Stimulated activated CD8-positive, alpha-beta memory T cell treated with anti-CD3 and anti-CD28 coated beads, Interleukin-4, amount 100 ng/mL, for 24 hours (primary cell): ENCODE measurements around the gene CTTNBP2.

Experiments used
- DNase-seq: peaks from one replicate; pipeline ENCODE4 v3.0.0-alpha.2; 2020; ENCODE audit warnings: low read depth

The CTTNBP2 gene

DNA sequence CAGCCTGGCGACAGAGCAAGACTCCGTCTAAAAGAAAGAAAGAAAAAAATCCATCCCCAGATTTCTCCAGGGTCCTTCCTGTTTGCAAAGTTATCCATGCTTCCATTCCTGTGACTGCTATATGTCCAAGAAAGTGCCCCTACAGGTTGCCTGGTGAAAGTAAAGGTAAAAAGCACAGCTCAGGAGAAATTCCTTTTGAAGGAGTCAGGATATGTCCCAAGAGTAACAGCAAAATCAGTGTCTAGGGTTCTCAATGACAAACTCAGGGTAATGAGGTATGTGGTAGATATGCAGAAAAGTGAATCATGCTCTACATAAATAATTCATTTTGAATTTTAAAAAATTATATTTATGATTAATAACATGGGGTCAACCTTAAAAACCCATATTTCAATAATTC lies 91.5 kb downstream of the CTTNBP2 start:
- DNase-seq: no peak

DNA sequence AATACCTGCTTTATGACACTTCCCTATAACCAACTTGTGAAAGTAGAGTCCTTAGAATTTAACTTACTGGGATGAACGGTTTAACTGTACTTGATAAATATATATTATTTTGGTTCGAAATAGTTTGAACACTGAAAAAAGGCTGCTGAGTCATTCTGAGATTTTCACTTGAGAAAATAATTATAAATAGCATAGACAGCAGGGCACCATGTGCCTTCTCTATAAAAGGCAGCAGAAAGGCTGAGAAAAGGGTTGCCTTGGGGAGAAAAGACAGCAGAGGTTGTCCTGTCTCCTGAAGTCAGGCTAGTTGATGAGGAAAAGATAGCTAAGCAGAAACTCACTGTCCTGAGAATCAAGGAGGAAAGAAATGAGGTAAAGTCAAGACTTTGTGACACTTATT lies 92.4 kb downstream of the CTTNBP2 start:
- DNase-seq: no peak

DNA sequence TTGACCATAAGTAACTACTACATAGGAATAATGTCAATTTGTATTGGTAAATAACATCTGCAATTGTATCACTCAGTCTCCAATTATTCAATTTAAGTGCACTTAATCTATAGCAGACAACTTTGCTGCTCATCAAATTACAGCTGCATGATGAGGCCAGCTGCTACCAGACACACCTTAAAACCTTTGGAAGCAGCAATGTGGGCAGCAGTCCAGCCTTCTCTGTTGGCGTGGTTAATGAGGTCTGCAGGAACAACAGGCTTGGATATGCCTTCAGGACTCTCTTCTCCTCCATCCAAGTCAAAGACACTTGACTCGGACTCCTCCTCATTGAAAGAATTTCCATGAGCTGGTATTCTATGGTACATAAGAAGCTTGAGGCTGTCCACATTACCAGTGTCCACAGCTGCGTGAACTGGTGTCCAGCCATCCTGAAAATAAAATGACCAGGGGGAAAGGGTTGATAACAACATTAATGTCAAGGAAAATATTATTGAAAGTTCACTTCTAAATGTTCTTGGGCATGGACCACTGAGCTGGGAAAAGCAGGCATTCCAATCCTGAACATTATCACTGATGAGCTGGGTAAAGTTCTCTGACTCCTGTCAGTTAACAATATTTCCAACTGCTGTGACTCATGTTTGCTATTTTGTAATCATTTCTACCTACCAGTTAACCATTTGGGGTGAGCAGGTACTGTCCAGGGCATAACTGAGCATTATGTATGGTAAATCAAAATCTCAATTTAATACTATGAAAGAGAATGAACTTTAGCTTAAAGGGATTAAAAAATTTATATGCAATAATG lies 95.7 kb downstream of the CTTNBP2 start:
- no peak for DNase-seq

DNA sequence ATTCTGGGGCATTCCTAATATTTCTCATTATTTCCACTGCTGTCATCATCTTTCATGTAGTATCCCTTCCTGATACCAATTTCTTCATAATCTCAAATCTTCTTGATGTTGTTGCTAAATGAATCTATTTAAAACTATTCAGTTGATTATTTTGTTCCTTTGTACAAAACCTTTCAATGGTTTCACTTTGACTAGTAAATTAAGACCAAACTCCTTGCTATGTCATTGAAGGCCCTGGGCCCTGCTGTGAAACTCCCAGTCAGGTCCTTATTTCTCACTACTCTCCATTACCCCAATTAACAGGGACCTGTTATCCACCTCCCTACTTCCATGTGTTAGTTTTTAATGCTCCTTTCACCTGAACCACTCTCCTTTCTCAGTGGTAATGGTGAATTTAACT lies 97.0 kb downstream of the CTTNBP2 start:
- DNase-seq: no peak

DNA sequence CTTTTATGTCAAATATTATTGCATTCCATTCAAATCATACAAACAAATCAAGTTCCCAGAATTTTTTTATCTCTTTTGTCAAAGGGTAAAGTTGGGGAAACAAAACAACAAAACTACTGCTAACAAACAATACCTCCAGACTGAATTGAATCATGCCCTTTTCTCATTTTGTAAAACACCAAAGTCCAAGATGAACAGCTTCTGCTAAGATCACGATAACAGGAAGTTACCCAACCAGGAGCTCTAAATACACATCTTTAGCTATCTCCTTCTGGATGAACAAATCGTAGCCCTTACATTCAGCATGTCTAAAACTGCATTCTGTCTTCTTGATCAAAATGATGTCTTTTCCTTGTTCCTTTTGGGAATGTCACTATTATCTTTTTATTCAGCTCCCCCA lies 97.4 kb downstream of the CTTNBP2 start:
- no peak for DNase-seq

DNA sequence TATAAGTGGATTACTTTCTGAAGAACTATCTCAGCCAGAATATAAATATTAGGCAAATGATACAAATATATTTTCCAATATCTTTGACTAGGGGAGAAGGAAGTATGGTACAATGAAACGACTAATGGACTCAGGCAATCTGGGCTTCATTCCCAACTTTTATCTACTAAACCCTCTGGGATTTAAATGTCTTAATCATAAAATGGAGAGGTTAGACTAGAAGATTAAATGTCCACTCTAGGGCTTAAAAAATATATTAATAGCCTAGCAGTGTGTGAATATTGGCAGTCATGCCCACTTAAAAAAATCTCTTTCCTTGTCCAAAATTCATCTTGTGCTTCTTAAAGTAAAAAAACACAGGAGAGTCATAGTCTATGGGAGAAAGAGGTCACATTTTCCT lies 98.3 kb downstream of the CTTNBP2 start:
- no peak for DNase-seq

DNA sequence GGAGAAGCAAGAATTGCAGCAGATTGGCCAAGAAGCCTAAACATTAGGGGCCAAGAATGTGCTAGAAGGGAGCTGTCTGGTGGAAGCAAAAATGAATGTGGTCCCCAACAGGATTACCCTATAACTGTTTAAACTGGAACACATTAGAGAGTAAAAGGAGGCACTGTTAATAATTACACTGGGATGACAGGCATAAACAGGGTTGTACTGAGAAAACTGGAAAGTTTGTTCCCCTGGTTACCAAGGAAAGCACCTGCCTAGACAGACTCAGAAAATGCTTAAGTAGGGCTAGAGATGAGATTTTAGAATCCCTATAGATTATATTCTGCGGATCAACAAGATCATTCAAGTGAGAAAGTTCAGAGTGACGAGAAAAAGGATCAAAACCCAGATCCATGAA lies 100.8 kb downstream of the CTTNBP2 start:
- DNase-seq: no peak

DNA sequence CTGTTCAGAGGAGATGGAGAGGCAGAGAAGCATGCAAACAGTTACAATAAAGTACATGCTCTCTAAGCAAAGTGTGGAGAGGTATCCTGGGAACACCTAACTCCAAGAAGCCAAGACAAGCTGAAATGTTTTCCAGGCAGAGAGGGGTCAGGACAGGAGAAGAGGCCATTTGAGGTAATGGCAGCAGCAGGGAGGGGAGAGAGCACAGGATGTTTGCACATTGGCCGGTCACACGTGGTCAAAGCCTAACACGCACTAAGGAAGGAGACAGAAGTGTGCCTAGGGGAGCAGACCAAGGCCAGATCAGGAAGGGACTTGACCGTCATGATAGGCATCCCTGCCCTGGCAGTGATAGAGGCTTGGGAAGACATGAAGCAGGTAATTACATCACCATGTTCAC lies 101.5 kb downstream of the CTTNBP2 start:
- DNase-seq: no peak

DNA sequence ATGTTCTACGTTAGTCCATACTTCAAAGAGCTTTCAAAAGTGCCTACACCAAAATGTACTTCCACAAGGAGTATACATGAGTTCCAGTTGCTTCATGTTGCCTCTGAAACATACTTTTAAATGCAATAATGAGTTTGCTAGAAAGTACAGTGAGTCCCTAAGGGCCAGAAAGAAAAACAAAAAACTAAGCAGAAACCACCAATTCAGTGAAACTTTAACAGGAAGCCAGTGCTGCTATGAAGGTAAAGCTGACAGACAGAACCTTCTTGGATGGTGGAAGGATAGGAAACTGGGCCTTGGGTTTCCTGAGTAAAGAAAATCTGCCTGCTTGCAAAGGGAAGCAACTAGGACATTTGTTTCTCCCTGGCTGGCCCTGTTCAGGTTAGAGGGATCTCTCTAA lies 104.2 kb downstream of the CTTNBP2 start:
- no peak for DNase-seq

DNA sequence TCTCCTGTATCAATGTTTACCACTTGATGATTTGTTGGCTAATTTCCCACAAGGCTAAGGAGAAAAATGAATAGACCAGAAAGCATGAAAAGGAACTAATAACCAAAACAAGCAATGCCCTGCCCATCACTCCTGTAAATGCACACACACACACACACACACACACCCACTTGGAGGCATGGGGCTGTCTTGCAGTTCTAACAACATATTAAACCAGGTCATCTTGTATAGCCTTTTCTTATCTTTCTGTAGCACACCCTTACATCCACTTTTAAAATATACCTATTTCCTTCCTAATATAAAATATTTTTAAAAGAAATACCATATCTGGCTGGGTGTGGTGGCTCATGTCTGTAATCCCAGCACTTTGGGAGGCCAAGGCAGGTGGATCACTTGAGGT lies 105.3 kb downstream of the CTTNBP2 start:
- DNase-seq: no peak

DNA sequence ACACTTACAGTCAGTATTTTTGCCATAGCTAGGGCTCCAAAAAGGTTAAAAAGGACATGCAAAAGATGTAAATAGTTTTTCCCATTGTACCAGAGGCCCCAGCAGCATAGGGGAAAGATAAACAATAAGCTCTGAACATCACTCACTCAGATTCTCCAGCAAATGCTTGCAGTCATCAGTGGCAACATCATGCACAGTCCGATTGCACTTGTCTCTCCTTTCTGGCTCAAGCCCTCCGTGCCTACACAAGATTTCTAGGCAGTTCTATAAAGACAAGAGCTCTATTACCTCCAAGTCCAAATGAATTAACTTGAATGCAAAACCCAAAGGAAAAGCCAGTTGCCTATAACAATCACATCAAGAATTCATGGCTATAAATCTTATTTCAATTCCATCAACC lies 106.3 kb downstream of the CTTNBP2 start:
- no peak for DNase-seq

DNA sequence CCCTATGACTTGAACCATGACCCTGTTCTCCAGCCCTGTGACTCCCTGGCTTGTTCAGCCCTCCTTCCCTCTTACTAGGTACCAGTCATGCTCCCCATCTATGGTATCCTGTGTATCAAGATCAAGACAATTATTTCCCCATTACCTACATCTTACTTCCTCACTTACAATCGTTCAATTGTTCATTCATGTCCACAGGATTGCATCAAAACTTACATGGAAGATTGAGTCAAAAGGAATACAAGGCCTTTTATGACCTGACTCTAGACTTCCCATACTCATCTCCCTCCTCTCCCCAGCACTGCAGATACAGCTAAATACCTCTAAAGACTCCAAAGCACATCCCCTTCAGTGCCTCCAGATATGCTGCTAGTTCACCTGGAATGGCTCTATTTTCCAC lies 109.2 kb downstream of the CTTNBP2 start:
- DNase-seq: no peak

DNA sequence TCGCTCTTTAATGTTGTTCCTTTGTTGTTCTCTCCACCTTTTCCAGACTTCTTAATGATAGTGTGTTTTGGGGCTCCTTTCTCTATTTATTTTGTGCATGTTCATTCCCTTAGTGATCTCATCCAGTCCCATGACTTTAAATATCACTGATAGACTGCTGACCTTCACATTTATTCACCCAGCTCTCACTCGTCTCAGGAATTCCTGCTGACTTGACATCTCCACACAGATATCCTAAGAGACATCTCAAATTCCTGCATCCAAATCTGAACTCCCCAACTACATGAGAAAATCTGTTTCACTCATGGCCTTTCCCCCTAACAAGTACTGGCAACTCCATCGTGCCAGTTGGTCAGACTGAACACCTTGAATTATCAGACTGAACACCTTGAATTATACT lies 111.2 kb downstream of the CTTNBP2 start:
- no peak for DNase-seq

DNA sequence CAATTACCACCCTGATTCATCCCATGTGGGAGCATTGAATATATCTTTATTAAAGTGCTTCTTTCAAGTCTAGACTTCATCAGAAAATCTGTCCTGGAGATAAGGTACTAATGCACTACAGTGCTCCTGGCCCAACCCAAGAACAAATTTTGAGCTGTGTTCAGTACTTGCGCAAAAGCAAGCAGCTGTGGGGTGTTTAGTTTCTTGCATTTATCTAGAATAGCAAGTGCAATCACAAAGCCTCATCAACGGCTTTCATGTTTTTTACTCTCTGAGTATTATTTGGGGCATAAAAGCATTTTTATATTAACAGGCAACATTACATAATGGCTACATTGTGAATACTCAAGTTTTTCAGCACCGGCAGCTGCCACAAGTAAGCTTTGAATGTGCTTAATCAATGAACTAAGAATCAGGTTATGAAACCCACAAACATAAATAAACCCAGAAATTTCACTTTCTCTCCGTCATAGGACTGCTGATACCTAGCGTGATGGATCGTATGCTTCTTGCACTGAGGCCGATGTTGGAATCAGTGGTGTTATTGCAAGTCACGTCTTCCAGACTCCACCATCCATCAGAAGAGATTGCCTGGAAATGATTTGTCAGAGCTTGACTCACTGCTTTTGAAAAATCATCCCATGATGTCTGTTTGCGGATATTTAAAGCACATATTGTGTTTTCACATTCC lies 113.1 kb downstream of the CTTNBP2 start:
- DNase-seq: no peak

DNA sequence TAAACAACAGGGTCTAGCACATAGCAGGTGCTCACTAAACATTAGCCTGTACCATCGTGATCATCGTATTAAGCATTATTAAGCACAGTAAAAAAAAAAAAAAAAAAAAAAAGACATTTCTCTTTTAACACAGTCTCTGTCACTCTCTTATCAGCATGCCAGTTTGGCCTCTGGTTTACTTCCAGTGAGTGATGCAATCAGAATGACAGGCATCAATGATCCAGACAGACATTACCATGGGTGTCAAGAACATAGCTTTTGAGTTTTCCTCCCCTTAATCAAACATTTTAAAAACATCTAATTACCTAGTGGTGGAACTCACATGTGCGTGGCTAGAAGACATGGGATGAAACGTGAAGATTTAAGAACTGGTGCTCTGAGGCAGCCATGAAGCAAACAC lies 115.8 kb downstream of the CTTNBP2 start:
- DNase-seq: no peak

DNA sequence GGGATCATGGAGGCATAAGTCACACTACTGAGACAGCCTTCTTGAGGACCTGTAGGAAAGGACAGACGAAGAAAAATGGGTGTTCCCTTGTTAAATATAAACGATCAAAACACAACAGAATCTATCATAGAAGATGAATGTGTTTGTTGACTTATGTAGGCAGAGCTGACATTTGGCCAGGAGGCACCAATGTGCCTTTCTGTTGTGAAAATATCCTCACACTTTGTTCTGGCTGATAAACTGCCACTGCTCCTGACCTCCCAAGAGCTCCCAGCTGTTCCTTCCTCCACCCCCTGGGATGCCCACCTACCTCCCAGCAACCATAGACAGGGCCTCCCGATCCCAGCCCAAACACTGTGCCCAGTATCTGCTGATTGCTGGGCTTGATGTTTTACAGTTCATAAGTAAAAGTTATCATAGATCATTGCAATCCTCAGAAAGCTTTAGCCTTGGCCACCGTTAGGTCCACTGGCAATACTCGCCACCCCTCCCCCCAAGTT lies 116.6 kb downstream of the CTTNBP2 start:
- no peak for DNase-seq

DNA sequence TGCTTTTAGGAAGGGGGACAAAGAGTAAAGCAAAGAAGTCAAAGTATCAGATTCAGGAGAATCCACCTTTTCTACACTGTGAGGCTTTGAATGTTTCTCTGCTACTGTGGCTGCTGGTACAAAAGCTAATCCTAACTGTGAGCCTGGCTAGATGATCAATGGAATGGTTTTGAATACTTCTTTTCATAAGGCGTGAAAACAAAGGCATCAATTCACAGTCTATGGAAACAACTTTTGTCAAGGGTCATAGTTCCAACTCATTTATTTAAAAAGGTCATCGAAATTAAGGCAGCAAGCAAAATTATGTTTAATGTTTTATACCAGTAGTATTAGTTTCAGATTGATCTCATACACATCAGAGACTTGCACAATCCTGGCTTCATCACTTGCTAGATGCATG lies 118.1 kb downstream of the CTTNBP2 start:
- no peak for DNase-seq

DNA sequence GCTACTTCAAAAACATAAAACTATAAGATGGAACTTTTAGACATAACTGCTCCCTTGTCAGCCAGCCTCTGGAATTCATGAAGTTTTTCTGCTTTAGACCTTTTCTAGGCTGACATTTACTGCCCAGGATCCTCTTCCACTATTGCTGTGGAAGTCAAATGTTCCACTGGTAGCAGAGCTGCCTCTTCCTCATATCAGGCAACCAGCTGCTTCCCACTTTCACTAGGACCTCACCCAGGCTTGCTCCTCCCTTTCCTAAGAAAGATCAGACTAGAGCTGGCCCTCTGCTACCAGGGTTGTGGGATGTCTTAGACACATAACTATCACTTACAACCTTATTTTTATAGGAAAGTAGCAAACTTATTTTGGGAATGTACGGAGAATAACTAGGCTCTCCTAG lies 121.5 kb downstream of the CTTNBP2 start:
- DNase-seq: no peak

DNA sequence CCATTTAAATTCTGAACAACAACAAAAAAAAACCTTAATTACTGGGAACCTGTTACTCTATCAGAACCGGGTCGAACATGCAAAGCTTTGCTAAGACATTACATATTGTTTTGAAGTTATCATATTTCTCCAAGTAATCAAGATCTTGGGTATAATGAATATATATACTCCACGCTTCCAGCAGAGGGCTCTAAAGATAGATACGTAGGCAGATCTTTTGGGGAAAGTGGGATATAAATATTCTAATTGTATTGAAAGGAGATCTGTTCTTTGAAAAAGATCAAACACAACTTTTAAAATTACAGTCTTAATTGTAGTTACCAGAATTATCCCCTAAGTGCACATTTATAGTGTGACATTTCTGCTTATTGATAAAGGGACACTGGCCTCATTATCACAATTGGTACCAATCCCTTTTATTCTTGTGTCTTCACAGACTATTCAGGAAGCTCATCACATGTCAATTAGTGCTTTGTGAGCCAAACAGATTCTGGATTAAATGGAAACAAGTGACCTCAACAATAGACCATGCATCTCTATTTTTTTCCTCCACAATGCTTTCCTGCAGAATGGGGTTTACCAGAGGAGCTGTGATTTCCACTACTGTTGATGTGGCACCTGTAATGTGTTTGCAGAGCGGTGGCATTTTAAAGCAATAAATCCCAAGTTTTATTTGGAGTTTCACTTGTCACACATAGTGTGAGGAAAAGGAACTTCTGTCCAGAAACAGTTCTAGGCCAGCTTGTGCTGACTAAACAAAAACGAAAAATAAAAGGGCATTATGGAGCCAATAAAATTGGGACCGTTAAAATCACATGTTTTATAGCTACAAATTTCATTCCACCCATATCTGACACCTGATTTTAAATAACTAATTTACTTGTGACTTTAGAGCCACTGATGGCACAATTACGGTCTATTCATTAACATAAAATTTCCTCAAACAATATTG lies 122.4 kb downstream of the CTTNBP2 start:
- no peak for DNase-seq

DNA sequence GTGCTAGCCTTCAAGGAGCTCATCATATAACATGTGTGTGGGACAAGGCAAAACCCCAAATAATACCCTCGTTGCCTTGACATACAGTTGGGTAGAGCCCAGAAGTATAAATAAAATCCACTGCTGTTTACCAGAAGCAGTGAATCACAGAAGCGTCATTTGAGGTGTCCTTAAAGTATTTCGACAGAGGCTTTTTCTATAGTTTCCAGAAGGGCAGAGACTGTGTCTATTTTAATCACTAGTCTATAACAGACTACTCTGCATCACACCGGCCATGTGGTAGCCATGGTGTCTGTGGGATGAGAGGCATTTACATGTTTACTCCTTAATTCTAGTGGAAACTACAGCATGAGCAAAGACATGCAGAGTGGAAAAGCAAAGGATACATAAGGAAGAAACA lies 131.3 kb downstream of the CTTNBP2 start:
- DNase-seq: no peak

DNA sequence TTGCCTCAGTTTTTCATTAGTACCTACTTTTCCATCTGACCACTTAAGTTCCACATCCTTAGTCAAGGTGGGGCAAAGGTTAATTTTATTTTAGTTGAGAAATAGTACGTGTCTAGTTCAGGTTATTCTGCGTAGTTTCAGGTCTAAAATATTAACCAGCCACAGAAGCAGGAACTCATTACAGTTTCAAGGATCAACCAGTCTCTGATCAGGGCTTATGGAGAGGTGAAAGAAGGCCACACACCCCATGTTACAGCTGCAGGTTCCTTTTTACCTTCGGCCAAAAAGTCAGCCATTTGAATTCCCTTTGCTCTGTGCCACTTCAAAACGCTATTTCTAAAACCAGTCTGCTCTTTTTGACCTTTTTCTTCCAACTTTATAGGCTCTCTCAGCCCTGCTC lies 134.2 kb downstream of the CTTNBP2 start:
- no peak for DNase-seq

DNA sequence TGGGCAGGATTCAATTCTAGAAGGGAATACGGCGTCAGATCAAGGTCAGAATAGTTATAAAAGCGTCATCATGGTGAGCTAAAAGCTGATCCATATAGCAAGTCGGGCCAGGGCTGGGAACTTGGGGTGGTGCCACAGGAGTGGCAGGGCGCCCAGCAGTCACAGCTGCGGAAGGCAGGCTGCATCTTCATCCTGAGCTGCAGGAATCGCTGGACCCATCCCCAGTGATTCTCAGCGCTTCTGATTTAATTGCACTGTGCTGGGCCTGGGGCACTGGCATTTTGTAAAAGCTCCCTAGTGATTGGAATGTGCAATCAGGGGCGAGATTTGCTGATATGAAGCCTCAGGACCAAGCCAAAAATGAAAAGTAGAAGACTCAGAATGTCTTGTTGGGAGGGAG lies 135.3 kb downstream of the CTTNBP2 start:
- no peak for DNase-seq

DNA sequence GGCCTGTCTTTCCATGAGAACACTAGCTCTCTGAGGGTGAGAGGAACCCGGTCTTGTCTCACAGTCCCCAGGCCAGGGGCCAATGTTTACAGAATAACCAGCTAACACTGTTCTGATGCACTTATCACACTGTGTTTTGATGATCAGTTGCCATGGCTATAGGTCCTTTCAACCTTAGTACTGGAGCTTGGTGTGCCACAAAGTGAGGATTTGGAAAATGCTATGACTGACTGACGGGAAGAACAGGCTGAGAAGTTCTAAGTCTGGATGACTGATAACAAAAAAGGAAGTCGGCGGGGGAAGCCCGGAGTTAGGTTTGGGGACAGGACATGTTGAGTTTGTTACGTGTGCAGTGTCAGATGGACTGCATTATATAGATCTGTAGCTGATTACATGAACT lies 141.8 kb downstream of the CTTNBP2 start:
- no peak for DNase-seq
